SK-MEL-5 (cell line): Measurements from ENCODE around the gene ARPIN. TPM values are rescaled to one million over a fixed set of nuclear protein-coding genes. Genes with fewer than 3 reads are reported as not detected.
"Not testable (repeated sequence)": the region's sequence is repeated elsewhere in the genome, so short reads cannot be mapped to it uniquely, and the experiment has no call there.

Experiments used
- DNase-seq: peaks from one replicate; pipeline ENCODE4 v3.0.0-alpha.2; 2016; ENCODE audit warnings: low read depth, low spot score
- in situ Hi-C: cut with HindIII; loops from 2 replicates; pipeline ENCODE4 v1.10.0; 2016; ENCODE audit warnings: low sequenced_read_pairs, high pct_unique_total_duplicates, low pct_unique_long_range_greater_than_20kb
- polyA plus RNA-seq, 2 experiments: library from polyadenylated mRNA; depleted of rRNA; stranded (reverse); fragments of >200 nt; gene quantifications; 2 replicates each; pipeline ENCODE4 v1.2.3, GENCODE V29; 2015
- total RNA-seq: library from RNA; depleted of rRNA; stranded (reverse); fragments of >200 nt; shearing (Covaris generic); gene quantifications from 2 replicates; pipeline ENCODE4 v1.2.3, GENCODE V29; 2014; rRNA removed

Gene ARPIN
- 3.9 and 4.4 TPM in 2 replicates for total RNA-seq
- polyA plus RNA-seq (2015; cell fraction: cytosol; rRNA removed), result 9.7 and 10.2 TPM in 2 replicates
- 4.5 and 6.3 TPM in 2 replicates for polyA plus RNA-seq (2015; cell fraction: nucleus; rRNA removed)

DNA sequence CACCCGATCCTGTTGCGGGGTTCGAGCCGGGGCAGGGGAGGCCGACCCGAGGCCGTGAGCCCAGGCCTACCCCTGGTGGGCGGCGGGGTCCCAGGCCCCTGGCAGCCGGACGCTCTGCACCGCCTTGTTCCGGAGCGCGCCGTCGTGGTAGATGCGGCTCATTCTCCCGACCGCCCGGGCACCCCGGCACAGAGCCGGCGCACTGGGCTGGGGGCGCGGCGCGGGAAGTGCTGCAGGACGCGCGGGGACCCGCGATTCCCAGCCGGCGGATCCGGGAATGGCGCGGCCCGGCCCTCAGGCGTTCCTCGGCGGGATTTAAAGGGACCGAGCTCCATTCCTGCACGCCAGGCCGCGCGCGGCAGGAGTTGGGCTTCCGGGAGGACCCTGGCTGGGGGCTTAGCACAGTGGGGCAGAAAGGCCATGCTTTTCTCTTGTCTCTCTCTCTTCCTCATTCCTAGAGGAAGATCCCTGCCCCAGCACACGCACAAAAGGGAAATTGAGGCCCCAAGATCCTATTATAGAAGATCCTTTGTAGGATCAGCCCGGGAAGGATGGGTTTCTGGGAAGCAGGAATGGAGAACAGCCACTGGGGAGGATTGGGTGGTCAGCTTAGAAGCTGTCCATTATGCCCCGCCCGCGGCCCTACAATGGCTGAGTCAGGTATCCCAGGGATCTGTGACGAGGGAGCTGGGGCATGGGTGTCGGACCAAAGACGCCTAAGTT lies at the start of gene ARPIN:
Gene ARPIN, minus strand, starts transcription at position 279 of the 723 bp plus-strand sequence. Its CDS starts 117 bp downstream, at position 162.
- peak; percentile 42 for DNase-seq
- in situ Hi-C loops, result no loop called here

DNA sequence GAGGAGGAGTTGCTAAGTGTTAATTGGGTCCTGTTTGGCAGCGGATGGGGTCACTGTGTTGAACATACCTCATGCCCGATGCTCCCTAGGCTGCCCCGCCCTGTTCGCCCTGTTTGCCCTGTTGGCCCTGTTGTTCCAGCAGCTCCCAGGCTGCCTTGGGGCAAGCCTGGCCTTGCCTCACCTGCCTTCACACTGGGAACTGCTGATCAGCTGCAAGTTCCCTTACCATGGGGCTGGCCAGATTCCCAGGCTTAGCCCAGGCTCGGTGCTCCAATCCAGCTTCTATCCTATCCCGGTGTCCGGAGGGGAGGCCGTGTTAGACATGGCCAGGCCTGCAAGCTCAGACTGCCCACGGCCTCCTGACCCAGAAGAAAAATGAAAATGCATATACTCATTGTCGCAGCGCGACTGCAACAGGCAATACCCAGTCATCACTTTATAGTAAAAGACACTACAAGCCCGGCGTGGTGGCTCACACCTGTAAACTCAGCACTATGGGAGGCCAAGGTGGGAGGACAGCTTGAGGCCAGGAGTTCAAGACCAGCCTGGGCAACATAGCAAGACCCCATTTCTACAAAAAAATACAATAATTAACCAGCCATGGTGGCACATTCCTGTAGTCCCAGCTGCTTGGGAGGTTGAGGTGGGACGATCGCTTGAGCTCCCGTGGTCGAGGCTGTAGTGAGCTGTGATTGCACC lies 45.5 kb upstream of the ARPIN start:
- in situ Hi-C loops, result no loop called here

DNA sequence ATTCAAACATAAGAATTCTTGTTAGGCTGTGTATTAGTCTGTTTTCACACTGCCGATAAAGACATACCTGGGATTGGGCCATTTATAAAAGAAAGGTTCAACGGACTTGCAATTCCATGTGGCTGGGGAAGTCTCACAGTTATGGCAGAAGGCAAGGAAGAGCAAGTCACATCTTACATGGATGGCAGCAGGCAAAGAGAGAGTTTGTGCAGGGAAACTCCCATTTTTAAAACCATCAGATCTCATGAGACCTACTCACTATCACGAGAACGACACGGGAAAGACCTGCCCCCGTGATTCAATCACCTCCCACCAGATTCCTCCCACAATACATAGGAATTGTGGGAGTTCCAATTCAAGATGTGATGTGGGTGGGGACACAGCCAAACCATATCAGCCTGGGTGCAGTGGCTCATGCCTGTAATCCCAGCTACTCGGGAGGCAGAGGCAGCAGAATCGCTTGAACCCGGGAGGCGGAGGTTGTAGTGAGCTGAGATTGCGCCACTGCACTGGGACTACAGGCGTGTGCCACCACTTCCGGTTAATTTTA lies 42.8 kb upstream of the ARPIN start:
- in situ Hi-C loops, DNase-seq: not testable (repeated sequence)

More for the DNA sequence above, 45.5 kb upstream of the ARPIN start:
- no peak for DNase-seq

DNA sequence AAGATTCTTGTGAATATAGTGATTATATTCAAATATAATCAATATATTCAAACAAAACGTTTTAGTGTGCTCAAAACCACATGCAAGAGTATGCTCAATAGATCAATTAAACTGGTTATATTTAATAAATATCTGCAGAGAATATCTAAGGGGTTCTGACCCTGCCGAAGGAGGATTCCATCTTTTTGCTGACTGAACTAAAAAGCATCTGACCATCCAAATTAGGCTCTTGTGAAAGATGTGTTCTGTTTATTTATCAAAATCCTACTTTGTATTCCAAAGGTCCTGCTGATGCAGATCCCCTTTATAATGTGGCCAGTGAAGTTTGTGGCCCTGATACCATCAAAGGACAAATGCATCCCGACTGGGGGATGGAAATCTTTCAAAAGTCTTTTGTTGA lies 41.8 kb upstream of the ARPIN start:
- in situ Hi-C loops, result no loop called here

DNA sequence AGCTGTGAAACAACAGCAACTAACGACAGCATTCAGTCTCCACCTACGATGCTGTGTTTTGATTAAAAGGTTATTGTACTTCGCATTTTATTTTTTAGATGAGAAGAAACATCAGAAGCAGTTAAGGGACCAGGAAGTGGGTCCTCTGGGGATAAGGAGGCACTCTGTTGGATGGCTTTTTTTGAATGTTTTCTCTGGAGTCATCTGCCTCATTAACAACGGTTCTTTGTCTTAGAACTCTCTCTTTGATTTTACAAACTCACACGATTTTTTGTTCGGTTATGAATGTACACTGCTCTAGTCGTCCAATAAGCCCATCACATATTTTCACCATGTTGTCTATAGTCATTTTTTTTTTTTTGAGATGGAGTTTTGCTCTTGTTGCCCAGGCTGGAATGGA lies 36.0 kb upstream of the ARPIN start:
- in situ Hi-C loops, result no loop called here
- DNase-seq, result peak; percentile 77

More for the DNA sequence above, 41.8 kb upstream of the ARPIN start:
- DNase-seq, result no peak

DNA sequence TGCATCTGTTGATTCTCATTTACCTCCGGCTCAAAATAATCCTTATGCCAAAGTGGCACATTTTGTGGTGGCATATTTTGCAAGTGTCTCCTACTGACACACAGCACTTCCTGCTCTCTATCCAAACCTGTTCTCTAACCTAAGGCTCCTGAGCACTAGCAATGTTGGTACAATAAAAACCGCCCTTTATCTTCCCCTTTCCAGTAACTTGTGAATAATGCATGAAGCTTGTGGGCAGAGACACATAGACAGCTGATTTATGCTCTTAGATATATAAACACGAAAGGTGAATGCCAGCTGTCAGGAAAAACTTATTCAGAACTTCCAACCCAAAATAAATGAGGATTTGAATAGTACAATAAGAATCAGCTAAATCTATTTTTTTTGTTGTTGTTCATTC lies 34.6 kb upstream of the ARPIN start:
- DNase-seq, result no peak
- in situ Hi-C loops, result no loop called here

DNA sequence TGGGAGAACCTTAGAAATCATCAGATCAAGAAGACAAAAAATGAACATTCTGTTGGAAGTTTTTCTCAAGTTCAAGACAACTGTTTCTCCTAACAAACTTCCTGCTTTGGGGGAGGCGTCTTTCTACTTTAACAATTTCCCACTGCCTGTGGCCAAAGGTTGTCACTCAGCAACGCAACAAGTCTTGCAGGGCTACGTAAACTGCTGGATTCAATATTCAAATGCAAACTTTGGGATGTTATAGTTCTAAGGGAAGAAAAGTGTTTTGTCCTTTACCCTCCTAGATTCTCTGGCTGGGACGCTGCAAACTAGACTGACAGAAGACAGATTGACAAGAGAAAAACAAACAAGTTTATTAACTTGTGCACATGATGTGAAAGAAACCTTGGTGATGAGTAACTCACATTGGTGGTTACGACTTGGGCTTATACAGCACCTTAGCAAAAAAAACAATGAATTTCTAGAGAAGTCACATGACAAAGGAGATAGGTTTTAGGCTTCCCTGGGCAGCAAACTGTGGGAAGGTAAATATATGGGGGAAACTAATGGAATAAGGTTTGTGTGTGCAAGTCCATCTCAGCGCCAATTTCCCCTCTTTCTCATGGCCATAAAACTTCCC lies 34.0 kb upstream of the ARPIN start:
- in situ Hi-C loops, result no loop called here
- no peak for DNase-seq

DNA sequence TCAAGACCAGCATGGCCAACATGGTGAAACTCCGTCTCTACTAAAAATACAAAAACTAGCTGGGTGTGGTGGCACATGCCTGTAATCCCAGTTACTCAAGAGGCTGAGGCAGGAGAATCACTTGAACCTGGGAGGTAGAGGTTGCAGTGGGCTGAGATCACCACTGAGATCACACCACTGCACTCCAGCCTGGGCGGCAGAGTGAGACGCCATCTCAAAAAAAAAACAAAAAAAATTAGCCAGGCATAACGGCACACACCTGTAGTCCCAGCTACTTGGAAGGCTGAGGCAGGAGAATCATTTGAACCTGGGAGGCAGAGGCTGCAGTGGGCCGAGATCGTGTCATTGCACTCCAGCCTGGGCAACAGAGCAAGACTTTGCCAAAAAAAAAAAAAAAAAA lies 31.0 kb upstream of the ARPIN start:
- in situ Hi-C loops, DNase-seq: not testable (repeated sequence)

DNA sequence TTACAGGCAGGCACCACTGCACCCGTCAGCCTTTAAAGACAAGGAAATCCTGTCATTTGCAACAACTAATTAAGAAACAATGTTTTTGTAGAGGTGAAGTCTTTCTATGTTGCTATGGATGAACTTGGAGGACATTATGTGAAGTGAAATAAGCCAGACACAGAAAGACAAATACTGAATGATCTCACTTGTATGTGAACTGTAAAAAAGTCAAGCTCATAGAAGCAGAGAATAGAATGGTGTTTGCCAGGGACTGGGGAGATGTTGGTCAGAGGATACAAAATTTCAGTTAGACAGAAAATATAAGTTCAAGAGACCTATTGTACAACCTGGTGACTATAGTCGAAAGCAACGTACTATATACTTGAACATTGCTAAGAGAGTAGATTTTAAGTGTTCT lies 27.2 kb upstream of the ARPIN start:
- in situ Hi-C loops, result no loop called here

DNA sequence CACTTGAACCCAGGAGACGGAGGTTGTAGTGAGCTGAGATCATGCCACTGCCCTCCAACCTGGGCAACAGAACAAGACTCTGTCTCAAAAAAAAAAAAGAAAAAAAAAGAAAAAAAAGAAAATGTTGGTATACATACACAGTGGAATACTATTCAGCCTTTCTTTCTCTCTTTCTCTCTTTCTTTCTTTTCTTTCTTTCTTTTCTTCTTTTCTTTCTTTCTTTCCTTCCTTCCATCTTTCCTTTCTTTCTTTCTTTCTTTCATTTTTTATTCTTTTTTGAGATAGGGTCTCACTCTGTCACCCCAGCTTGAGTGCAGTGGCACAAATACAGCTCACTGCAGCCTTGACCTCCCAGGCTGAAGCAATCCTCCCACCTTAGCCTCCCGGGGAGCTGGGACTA lies 26.6 kb upstream of the ARPIN start:
- DNase-seq, in situ Hi-C loops: not testable (repeated sequence)

More for the DNA sequence above, 27.2 kb upstream of the ARPIN start:
- DNase-seq, result no peak

DNA sequence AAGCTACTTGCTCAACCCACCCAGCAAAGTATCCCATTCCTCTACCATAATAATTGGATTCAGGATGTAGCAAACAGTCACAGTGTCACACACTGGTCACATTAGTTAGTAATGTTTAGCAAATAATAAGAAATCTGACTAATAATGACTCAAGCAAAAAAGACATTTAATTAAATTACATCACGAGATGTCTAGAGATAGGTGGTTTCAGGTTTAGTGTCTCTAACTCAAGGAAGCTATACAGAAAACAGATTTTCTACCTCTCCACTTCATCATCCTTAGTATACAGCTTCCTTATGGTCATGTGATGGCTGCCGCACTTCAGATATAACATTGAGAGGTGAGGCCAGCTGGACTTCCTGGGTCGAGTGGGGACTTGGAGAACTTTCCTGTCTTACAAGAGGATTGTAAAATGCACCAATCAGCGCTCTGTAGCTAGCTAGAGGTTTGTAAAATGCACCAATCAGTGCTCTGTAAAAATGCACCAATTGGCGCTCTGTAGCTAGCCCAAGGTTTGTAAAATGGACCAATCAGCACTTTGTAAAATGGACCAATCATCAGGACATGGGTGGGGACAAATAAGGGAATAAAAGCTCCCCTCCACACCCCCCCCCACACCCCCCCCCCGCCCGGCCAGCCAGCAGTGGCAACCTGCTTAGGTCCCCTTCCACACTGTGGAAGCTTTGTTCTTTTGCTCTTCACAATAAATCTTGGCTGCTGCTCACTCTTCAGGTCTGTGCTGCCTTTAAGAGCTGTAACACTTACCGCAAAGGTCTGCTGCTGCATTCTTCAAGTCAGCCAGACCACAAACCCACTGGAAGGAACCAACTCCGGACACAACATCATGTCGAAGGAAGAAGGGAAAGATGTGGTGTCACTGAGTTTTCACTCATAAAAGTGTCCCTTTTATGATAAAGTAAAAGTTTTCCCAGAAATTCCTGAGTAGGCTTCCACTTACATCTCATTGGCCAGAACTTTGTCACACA lies 24.9 kb upstream of the ARPIN start:
- DNase-seq, result no peak
- in situ Hi-C loops, result no loop called here

DNA sequence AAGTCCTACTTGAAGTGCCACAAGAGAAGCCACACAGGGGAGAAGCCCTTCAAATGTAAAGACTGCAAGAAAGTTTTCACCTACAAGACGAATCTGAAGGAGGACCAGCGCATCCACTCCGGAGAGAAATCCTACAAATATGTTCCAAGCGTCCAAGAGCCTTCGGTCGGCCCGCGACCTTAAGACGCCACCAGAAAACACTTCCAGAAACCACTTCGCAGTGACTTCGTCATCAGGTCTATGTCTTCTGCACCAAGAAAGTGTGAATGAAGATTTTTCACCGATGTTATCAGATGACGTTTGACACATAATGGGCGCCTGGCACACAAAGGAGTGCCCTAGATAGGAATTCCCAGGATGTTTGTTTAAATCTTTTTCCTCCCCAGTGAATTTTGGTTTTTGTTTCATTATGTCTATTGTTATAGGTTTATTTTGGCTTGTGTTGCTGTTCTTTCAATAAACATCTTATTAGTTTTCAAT lies 24.1 kb upstream of the ARPIN start:
- in situ Hi-C loops, result no loop called here
- DNase-seq, result no peak

DNA sequence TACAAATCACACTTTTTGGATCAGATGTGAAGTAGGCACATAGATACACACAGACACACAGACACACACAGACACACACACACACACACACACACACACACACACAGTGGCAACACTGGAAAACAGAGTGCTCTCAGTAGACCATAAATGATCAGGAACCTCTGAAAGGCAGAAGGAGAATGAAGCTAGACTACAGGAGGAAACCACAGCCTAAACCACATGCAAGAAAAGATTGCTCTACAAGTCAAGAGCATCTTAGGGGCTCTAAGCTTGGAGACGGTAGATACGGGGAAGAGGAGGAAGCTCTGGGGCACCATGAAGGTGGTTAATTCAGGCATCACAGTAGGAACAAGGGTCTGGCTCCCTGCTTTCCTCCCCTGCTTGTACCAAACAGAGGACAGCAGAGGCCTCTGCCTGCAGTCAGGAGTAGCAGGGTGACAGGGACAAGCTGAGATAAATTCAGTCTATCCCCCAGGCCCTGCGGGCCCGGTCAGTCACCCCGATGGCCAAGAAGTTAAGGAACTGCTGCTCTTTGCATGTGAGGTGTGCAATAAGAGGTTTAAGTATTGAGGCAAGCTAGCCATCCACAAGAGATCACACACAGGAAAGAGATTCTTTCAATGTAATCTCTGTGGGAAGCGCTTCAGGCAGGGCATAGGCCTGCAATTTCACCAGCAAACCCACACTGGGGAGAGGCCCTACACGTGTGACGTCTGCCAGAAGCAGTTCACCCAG lies 23.5 kb upstream of the ARPIN start:
- no peak for DNase-seq

DNA sequence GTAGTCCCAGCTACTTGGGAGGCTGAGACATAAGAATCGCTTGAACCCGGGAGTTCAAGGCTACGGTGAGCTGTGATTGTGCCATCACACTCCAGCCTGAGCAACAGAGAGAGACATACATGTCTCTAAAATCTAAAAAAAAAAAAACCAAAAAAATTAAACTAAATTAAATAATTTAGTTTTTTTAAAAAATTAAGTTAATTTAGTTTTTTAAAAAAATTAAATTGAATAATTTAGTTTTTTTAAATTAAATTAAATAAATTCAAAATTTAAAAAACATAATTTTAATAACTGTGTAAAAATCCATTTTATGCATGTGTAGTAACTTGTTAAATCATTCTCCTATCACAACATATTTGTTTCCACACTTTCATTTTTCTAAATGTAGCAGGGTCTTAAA lies 20.1 kb upstream of the ARPIN start:
- in situ Hi-C loops, result no loop called here
- DNase-seq, result no peak

More for the DNA sequence above, 23.5 kb upstream of the ARPIN start:
- in situ Hi-C loops, result no loop called here

DNA sequence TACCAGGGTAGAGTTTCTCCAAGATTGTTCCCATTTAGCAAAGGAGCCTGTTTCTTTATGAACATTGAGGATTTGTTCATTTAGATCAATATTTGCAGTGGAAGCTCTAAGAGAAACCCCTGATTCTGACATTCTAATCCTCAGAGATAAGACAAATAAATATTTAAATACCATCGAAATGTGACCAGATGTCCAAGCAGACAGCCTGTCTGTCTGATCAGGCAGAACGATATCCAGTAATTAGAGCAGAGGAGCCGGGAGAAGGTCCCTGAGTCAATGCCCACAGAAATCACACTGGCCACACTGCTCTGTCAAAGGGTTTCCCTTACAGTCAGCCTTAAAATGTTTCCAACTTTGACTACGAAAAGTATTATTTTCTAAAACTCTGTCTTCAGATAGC lies 15.7 kb upstream of the ARPIN start:
- no peak for DNase-seq
- in situ Hi-C loops, result no loop called here

DNA sequence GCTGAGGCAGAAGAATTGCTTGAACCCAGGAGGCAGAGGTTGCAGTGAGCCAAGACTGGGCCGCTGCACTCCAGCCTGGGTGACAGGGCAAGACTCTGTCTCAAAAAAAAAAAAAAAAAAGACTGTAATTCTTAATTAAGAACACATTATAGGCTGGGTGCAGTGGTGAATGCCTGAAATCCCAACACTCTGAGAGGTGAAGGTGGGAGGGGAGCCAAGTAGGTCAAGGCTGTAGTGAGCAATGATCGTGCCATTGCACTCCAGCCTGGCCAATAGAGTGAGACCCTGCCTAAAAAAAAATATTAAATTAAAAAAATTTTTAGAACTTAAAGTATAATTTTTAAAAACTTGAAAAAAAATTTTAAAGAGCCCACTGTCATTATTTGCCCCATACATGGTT lies 13.4 kb upstream of the ARPIN start:
- in situ Hi-C loops, result no loop called here

More for the DNA sequence above, 13.4 kb upstream of the ARPIN start:
- DNase-seq, result no peak
